Measurements from ENCODE around the gene SON. TPM values are rescaled to one million over a fixed set of nuclear protein-coding genes. Genes with fewer than 3 reads are reported as not detected.

Gene SON
- total and polyA plus RNA-seq, 2 of the 13 experiments (the other 11 are each of a cell fraction or from before 2014, with no cell fraction given) = 61.3 to 78.3 TPM

DNA sequence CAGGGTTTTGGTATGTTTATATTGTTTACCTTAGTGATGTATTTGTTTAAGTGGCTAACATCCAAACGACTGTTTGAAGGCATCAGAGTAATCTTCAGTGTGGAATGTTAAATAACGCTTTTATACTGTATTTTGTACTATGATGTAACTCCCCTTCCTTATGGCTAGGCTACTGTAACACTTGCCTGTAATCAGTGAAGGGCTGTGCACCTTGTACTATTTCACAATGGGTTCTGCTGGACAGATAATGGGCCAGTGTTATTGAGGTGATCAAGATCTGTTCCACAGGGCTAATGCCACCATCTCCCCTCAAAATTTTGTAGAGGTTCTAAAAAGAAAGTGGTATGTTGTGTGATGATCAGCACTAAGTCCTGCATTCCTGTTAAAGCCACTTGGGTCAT is 33.9 kb downstream of the SON start (continued):
- peak; percentile 57; the same call in 1 of the 2 replicates for TF ChIP-seq ERF (CRISPR knock-in tag; IDR thresholded peaks at IDR 0.05)
- TF ChIP-seq RCOR2 (CRISPR knock-in tag; IDR thresholded peaks at IDR 0.05) = peak; percentile 65; the same call in 1 of the 2 replicates
- TF ChIP-seq MIER2 (CRISPR knock-in tag; IDR thresholded peaks at IDR 0.05) = peak; percentile 62; the same call in 1 of the 2 replicates
- peak; percentile 80 for TF ChIP-seq KDM6A (CRISPR knock-in tag; IDR thresholded peaks at IDR 0.05; ENCODE audit: low read depth)
- TF ChIP-seq, protein P1, sequence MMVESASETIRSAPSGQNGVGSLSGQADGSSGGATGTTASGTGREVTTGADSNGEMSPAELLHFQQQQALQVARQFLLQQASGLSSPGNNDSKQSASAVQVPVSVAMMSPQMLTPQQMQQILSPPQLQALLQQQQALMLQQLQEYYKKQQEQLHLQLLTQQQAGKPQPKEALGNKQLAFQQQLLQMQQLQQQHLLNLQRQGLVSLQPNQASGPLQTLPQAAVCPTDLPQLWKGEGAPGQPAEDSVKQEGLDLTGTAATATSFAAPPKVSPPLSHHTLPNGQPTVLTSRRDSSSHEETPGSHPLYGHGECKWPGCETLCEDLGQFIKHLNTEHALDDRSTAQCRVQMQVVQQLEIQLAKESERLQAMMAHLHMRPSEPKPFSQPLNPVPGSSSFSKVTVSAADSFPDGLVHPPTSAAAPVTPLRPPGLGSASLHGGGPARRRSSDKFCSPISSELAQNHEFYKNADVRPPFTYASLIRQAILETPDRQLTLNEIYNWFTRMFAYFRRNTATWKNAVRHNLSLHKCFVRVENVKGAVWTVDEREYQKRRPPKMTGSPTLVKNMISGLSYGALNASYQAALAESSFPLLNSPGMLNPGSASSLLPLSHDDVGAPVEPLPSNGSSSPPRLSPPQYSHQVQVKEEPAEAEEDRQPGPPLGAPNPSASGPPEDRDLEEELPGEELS (CRISPR knock-in tag; IDR thresholded peaks at IDR 0.05) = peak; percentile 86
- peak; percentile 74; the same call in 1 of the 2 replicates for TF ChIP-seq ZKSCAN8 (CRISPR knock-in tag; IDR thresholded peaks at IDR 0.05; ENCODE audit: borderline replicate concordance)
- TF ChIP-seq ARID5B (CRISPR knock-in tag; IDR thresholded peaks at IDR 0.05) = peak; percentile 98
- TF ChIP-seq PPARG (CRISPR knock-in tag; conservative IDR thresholded peaks at IDR 0.05) = 0 out of 2 replicates have a peak, but pooled peaks have one; percentile 33
- peak; percentile 97 for TF ChIP-seq NCOR1 (IDR thresholded peaks at IDR 0.05; ENCODE audit: borderline replicate concordance, low read length)
- TF ChIP-seq SMARCC2 (IDR thresholded peaks at IDR 0.05) = 0 out of 2 replicates have a peak, but pooled peaks have one; percentile 55
- peak; percentile 48; the same call in 1 of the 2 replicates for TF ChIP-seq CREB1 (IDR thresholded peaks at IDR 0.05)
- TF ChIP-seq CREB1 (CRISPR knock-in tag; IDR thresholded peaks at IDR 0.05) = peak; percentile 76
- TF ChIP-seq, protein P2, sequence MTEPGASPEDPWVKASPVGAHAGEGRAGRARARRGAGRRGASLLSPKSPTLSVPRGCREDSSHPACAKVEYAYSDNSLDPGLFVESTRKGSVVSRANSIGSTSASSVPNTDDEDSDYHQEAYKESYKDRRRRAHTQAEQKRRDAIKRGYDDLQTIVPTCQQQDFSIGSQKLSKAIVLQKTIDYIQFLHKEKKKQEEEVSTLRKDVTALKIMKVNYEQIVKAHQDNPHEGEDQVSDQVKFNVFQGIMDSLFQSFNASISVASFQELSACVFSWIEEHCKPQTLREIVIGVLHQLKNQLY (CRISPR knock-in tag; IDR thresholded peaks at IDR 0.05) = peak; percentile 50; the same call in 1 of the 2 replicates
- TF ChIP-seq MED1 (CRISPR knock-in tag; IDR thresholded peaks at IDR 0.05) = peak; percentile 85
- peak; percentile 71; the same call in 1 of the 2 replicates for TF ChIP-seq TOE1 (CRISPR knock-in tag; IDR thresholded peaks at IDR 0.05)
- 0 out of 2 replicates have a peak, but pooled peaks have one; percentile 37 for TF ChIP-seq KAT7 (CRISPR knock-in tag; IDR thresholded peaks at IDR 0.05; ENCODE audit: borderline replicate concordance)

Measured in HepG2 (cell line).